Activated T-cell treated with anti-CD3 and anti-CD28 coated beads, Interleukin-2, amount 50 U/mL, for 1 hour (primary cell): ENCODE measurements around the gene TBC1D9.

ENCODE experiments used
- DNase-seq: peaks from one replicate; pipeline ENCODE4 v3.0.0-alpha.2; 2020

TBC1D9 gene

DNA sequence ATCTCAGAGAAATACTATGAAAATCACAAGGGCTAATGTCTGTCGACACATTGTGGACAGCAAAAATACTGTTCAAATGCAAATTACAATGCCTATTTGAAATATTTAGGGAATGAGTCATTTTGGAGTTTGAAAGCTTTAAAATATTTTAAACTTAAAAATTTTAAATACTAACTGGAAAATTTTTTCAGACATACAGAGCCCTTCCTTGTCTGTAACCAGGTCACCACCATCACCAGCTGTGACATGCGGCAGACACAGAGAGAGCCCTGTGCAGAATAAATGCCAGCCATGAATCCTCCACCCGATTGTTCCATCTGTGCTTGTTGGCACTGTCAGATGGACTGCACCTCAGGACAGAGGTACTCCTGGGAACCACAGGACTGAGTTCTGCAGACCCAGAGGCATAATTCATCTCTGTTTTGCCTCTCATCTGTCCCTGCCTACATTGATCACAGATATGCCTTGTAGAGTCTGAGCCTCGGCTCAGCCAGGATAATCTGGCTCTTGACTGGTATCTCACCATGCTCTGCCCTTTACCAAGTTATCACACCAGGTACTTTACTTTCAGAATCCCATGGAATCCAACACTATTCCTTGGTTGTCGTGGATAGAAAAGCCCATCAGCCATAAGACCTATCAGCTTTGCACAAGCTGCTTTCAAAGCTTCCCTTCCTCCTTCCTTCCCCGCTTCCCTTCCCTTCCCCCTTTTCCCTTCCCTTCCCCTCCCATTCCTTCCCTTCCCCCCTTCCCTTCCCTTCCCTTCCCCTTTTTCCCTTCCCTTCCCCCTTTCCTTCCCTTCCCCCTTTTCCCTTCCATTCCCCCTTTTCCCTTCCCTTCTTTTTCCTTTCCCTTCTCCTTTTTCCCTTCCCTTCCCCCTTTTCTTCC lies 67.2 kb downstream of the TBC1D9 start:
- no peak for DNase-seq

GRCh38 chr4:140686796-140687195 lies 69.4 kb downstream of the TBC1D9 start:
- DNase-seq = no peak

GRCh38 chr4:140684314-140684713 lies 71.9 kb downstream of the TBC1D9 start:
- DNase-seq = no peak

GRCh38 chr4:140681201-140681600 lies 75.0 kb downstream of the TBC1D9 start:
- no peak for DNase-seq

DNA sequence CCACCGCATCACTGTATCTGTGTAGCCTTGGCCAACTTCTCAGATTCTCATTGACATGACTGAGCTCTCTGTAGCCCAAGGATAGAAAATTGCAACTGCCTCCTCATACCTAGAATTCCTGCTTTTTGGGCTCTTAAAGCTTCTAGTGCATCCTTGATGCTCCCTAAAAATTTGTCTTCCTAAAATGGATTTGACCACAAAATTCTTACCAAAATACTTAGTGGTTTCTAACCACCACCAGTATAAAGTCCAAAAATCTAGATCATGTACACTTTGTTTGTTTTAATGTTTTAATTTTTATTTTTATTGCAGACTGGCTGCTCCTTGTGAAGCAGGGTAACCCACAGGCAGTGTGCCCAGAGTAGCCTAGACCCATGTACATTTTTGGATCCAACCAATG lies 75.5 kb downstream of the TBC1D9 start:
- DNase-seq = no peak

DNA sequence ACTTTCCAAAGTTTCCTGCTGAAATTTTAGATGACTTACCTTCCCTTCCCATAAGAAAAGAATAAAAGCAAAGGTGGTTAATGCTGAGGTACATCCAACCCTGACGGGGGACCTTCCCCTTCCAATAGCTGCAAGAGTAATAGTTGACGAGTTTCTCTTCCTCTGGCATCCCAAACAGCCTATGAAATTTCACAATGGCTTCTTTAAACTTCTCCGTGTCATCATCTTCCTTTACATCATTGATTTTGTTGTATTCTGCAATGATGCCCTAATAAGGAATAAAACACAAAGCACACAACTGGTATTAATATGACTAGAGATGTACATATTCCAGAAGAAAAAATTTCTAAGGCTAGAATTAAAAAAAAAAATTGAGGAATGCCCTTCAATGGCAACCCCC lies 76.6 kb downstream of the TBC1D9 start:
- no peak for DNase-seq

DNA sequence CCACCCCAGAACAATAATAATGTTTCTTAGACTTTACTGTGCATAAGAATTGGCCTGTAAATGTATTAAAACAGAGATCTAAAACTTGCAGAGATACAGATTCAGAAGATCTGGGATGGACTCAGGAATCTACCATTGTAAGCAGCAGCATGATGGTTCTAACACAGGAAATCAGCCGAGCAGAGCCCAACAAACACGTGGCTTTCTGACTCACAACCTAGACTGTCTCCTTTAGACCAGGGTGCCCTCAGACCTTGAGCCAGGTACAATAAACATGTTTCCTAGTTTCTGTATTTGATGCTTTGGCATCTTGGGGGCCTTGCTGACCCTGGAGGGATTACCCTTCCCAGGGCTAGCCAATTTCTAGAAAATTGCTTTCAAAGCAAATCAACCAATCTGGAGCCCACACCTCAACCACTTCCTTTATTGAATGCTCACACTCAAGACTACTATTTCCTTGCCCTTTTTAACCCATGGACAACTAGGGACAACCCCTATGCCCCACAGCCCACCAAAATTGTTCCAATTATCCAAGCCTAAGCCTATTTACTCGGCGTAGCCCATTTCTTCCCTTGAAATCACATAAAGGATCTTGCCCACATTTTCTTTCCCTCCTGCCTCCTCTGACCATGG lies 80.5 kb downstream of the TBC1D9 start:
- DNase-seq = no peak

- no peak for DNase-seq
Observed at GRCh38 chr4:140673729-140674128, 82.5 kb downstream of the TBC1D9 start.

GRCh38 chr4:140672416-140672815 lies 83.8 kb downstream of the TBC1D9 start:
- no peak for DNase-seq

DNA sequence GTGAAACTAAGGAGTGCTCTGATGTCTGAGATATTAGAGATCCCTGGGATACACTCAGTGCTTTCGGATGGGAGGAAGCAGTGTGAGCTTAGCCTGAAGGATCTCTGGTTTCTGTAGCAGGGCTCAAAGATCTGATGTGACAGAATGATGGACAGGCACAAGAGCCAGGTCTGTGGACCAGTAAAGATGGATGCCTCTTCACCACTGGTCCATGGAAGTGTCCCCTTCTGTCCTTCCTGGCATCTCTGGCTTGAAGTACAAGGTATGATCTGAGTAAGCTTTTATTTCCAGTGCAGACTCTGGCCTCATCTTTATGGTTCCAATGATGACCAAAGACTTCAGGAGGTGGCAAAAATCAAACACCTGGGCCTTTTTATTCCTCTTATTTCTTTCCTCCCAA lies 88.1 kb downstream of the TBC1D9 start:
- DNase-seq = no peak

DNA sequence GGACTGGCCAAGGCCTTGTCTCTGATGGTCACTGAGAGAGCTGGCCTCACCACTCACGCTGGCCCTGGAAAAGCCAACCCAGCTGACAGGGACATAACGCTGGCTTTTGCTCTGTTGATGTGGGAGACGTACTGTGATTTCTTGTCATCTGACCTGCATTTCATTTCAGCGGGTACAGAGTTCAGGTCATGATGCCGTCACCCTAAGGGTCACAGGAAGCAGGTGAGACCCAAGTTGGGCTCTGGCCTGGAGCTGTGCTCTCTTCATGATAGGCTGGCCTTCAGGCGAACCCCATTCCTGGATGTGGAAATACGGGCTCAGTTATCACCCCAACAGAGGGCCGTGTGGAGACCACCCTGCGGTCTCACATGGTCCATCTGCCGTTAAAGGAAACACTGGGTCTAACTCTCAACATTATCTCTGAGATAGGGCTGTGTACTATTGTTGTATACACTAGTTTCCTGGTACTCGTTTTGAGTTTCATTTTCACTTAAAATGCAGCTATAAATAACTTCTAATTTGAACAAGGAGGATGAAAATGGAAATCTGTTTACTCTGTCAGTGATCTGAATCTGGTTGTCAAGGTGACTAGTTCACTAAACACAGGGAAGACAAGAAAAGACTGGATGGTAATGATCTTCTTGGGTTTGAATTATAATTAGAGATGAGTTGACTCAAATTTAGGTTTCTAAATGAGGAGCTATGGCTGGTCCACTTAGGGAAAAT lies 89.1 kb downstream of the TBC1D9 start:
- DNase-seq = no peak

DNA sequence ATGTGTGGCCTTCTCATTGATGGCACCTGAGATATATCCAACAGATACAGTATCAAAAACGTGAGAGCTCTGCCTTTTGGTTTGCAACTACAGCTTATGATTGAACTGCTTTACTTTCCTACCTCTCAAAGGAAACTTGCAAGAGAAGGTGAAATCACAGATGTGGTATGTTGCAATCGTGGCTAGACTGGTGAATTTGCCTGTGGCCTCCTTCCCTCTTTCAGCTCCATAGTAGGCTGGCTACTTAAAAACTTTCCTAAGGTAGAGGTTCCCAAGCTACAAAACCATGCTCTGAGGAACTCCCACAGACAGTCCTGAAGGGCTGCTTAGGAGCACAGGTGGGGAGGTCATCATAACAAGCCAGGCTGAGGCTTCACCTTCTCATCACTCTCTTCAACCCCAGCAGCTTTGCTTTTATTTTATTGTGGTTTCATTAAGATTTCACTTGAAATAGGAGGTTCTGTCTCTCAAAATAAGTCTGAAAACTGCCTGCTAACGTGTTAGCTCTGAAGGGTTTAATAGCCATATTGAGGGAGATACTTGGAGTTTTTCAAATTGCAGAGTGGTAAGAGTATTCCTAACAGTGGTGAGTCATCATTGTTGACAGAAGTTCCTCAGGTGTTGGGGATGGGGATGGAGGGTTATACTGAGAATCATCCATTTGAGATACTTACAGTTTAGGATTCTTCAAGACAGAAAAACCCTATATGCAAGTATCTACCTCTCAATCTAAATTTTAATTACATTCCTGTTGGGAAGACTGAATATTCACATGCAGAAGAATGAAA lies 93.9 kb downstream of the TBC1D9 start:
- no peak for DNase-seq

DNA sequence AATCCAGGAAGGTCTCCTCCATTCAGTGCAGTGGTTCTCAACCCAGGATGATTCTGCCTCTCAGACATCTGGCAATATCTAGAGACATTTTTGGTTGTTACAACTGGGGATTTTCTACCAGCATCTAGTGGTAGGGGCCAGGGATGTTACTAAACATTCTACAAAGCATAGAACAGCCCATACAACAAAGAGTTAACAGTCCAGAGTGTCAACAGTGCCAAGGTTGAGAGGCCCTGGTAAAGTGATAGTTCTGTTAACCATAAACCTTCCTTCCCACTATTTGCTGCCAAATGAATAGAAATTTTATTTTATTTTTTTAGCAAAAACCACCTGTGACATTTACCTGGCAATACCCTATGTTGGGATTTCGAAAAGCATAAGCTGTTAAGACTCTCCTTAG lies 94.6 kb downstream of the TBC1D9 start:
- DNase-seq = no peak

DNA sequence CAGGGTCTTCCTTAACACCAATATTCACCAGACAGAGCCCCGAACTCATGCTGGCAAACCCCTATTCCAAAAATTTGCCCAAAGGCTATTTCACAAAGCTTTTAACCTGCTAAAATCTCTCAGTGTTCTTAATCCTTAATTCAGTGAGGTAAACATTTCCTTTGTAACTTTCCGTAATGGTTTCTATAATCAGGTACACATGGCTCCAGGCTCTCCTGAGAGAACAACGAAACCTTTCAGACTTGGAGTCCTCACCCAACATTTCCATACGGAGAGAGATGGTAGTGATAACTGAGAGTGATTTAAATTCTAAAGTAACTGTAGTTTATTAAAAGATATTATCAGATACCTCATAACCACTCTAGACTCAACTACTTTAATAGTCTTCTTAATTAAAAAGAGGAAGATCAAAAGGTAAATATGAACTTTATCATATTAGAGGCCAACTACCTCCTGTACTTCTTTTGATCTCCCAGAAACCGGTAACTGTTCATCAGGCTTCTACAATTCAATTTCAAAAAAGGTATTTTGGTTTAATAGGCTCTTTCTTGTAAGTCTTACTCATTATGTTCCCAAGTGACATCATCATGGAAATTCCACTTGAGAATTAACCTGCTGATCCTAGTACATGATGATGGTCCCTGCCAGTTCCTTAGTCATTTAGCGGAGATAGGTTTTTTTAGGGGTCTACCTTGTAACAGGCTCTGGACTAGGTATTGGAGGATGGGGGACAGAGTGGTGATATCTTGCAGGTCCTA lies 96.1 kb downstream of the TBC1D9 start:
- DNase-seq = no peak

DNA sequence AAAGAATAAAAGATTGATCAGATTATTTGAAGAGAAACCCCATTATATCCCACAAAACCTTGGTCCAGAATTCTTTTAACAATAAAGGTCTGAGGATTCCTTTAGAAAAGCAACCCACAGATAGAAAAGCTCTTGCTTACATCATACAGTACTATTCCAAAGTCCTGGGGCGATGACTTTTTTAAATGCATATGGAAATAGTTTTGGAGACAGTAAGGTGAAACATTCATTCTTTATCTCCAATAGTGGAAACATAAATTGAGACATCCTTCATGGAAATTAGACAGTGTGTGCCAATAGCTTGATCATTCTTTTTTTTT lies 101.7 kb downstream of the TBC1D9 start:
- no peak for DNase-seq

DNA sequence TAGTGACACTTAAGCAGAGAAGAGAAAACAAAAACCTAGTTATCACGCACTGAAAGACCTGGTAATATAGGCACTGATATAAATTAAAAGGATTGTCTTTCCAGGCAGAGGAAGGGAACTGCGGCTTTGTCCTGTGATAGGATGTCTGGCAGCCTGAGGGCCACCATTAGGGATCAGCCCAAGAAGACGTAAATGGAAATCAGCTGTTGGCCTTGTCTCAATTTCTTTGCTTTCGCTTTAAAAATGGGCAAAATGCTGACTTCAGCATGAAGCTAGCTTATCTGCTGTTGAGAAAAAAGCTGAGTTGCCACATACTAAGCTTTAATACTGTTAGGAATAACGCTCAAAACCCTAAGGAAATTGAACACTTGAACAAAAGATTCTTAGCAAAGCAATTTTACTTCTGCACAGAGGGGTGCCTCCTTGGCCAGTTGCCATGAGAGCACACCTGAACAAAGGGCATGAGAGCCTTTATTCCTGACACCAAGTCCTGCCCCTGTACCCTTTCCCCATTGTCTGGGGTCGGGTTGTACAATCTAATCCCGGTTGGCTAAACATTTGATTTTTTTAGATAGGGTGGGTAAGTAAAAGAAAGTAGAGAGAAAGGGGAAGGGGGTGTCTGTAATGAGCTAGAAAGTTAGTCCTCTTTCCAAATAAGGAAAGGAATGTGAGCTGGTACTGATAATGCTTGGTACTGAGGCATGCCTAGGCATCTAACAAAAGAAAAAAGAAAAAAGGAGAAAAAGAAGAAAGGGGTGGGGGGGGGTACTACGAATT lies 102.3 kb downstream of the TBC1D9 start:
- DNase-seq = no peak

- DNase-seq = no peak
Observed at GRCh38 chr4:140652601-140653000, 103.6 kb downstream of the TBC1D9 start.

GRCh38 chr4:140648716-140649308 lies 107.4 kb downstream of the TBC1D9 start:
- DNase-seq = no peak

- no peak for DNase-seq
Observed at GRCh38 chr4:140645614-140646412, 110.4 kb downstream of the TBC1D9 start.

GRCh38 chr4:140645196-140645595 lies 111.0 kb downstream of the TBC1D9 start:
- no peak for DNase-seq
